Mesenteric fat pad (tissue), 1 donor: ENCODE data around the gene PRRG3. TPM values are rescaled to one million over a fixed set of nuclear protein-coding genes. Genes with fewer than 3 reads are reported as not detected.

Experiments used
- DNase-seq: peaks from one replicate; pipeline ENCODE4 v3.0.0-alpha.2; 2020; ENCODE audit warnings: low spot score
- total RNA-seq: library from RNA; stranded (reverse); fragmentation: NEBNext Ultra II Directional; extraction: Animal tissue kit (Norgen Biotek cat#: 25700); gene quantifications from one replicate; pipeline ENCODE4 v1.2.1, GENCODE V29; 2021
- donor health status: DM: yes; HTN: yes; CAD: no.

The PRRG3 gene
- total RNA-seq, 1 donor from 2014 or later: 0.32 TPM

DNA sequence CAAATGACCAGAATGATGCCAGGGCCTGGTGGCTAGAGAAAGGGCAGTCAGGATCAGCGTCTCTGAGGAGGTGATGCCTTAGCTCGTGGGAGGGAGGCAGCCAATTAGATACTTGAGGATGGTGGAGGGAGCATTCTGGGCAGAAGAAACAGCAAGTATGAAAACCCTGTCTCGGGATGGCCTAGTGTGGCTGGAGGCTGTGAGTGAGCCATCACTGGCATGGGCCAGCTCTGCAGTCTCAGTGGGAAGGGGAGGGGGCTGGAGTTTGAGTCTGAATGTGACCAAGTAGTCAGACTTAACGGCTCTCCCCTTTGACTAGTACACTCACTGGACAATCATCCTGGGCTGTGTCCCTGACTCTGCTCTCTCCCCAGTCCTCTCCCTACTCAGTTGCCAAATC is 46.3 kb downstream of the PRRG3 start:
- peak; percentile 60 for DNase-seq

DNA sequence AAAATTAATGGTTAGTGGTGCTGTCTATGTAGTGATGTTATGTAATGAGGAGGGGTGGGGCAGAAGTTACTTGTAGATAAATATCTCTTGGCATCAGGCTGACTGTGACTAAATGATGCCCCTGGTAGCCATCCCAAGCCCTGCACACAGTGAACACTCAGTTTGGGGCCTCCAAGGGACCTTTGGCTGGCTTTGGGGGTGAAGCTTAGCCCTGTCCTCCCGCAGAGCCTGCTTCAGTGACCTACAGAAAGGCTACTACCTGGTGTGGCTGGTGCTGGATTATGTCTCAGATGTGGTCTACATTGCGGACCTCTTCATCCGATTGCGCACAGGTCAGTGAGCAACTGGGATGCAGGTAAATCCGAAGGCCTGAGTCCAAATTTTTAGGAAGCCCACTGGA is 47.1 kb downstream of the PRRG3 start:
- DNase-seq: peak; percentile 64

DNA sequence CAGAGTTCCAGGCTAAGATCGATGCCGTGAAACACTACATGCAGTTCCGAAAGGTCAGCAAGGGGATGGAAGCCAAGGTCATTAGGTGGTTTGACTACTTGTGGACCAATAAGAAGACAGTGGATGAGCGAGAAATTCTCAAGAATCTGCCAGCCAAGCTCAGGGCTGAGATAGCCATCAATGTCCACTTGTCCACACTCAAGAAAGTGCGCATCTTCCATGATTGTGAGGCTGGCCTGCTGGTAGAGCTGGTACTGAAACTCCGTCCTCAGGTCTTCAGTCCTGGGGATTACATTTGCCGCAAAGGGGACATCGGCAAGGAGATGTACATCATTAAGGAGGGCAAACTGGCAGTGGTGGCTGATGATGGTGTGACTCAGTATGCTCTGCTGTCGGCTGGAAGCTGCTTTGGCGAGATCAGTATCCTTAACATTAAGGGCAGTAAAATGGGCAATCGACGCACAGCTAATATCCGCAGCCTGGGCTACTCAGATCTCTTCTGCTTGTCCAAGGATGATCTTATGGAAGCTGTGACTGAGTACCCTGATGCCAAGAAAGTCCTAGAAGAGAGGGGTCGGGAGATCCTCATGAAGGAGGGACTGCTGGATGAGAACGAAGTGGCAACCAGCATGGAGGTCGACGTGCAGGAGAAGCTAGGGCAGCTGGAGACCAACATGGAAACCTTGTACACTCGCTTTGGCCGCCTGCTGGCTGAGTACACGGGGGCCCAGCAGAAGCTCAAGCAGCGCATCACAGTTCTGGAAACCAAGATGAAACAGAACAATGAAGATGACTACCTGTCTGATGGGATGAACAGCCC is 48.6 kb downstream of the PRRG3 start:
- peak; percentile 77 for DNase-seq

DNA sequence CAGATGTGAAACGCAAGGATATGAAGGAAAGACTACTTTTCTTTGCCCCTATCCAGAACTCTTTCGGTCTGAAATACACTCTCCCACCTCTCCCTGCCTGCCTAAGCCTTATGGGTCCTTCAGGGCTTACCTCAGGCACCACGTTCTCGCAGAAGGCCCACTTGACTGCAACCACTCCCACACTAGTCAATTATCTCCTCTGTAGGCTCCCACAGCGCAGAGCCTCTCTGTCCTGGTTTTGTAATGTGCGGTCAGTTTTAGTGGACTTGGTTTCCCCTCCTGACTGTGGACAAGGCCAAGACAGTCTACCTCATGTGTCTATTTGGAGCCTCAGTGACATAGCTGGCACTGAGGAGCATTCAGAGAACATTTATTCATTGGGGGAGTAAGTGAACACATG is 50.4 kb downstream of the PRRG3 start:
- peak; percentile 41 for DNase-seq

DNA sequence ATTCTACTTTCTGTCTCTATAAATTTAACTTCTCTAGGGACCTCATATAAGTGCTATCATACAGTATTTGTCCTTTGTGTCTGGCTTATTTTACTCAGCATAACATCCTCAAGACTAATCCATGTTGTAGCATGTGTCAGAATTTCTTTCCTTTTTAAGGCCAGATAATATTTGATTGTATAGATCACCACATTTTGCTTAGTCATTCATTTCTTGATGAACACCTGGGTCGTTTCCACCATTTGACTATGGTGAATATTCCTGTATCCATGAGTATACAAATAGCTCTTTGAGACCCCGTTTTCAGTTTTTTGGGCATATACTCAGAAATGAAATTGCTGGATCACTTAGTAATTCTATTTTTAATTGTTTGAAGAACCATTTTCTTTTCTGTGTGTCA is 51.2 kb downstream of the PRRG3 start:
- no peak for DNase-seq

DNA sequence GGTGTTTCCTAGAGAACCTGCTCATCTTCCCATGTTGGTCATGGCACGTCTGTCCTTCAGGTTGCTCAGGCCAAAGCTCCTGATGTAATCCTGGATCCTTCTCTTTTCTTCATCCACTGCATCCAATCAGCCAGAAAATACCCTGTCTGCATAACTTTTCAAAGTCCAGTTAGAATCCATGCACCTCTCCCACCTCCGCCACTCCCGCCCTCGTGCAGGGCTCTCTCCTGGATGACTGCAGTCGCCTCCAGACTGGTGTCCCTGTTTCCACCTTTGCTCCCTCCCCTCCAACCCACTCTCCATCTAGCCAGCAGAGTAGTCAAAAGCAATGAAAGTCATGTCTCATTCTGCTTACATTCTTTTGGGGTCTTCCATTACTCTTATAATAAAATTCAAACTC is 55.3 kb downstream of the PRRG3 start:
- DNase-seq: no peak

DNA sequence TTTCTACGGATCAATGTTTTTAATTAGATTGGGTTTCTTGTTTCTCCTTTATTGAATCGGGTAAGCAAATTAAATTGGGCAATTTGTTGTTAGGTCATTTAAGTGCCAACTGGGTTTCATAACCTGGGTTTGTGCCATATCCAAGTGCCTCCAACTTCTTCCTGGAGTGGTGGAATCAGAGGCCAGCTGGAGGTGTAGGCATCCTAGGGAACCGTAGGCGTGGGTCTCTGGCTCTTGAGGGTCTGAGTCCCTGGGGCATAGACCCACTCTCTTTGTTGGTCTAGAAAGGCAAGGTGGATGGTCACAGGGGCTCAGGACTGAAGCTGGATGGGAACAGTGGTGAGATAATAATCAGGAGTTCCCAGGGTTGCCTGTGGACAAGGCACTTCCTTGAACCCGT is 57.6 kb downstream of the PRRG3 start:
- DNase-seq: no peak

DNA sequence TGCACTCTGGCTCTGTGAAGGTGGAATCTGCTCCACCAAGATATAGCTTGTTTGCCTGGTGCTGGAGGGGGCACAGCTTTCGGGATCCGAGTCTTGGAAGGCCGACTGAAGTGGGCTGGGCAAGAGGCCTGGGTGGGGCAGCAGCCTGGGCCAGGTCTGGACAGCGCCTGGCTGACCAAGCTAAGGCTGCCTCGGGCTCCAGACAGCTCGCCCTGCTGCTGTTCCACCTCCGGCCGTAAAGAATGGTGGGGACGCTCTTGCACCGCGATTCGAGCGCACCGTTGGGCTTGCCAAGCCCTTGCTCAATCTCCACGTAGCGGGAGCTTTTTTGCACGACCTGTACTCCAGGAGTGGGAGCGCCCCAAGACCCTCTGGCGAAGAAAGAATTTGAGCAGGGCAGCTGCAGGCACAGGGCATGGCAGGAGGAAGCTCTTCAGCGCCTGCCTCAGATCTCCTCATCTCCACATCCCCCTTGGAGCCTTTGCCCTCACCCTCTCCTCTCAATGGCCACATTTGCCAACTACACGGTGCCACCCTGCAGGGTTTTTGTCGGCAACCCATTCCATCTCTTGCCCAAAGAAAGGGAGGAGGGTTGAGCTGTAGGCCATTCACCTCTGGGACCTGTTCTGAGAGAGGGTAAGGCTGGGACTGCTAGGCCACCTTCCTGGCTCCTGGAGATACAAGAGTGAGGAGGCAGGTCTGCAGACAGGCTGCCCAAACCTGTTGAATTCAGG is 58.2 kb downstream of the PRRG3 start:
- peak; percentile 55 for DNase-seq

DNA sequence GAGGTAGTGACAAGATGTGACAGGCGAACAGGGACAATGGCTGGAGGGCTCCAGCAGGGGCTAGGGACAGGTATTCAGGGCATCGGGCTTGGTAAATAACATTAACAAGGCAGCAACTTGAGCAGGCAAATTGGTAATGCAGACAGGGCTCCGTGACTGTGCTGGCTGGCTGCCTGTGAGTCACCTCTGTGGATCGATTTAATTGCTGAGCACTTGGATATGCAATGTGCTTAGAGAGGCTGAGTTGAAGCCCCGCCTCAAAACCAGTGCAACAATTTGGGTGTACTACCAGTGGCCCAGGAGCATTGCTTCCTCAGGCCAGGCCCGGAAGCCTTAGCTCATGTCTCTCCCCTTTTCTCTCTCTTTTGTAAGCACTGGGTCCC is 58.8 kb downstream of the PRRG3 start:
- peak; percentile 65 for DNase-seq

DNA sequence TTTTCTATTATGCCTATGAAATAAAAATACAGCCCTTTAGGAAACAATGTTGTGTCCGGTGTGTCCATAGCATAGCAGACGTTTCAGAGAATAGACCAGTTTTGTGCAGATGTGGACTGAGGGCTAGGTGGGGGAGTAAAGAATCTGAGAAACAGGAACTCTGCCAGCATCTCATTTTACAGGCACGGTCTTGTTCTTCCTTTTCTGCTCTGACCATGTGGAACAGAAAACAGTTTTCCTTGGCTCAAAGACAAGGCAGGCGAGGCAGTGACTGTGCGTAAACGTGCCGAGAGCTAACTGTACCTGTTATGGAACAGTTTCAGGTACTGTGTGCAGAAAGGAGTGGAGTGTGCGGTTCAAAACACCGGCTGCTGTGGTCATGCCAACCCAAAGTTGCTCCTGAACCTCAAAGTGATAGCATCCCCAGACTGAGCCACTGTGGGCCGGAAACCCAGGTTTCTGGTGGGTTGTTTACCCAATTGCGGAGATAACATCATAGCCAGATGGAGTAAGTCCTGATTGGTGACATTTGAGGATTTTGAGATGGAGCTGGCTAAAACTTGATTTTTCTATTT is 59.5 kb downstream of the PRRG3 start:
- DNase-seq: peak; percentile 59

Other genes with a start within 250 kb of the PRRG3 start
- not detected for gene PASD1, start 131.8 kb upstream of the PRRG3 start, total RNA-seq
- gene FATE1, start 20.6 kb downstream of the PRRG3 start, total RNA-seq: not detected
- gene CNGA2, start 39.3 kb downstream of the PRRG3 start, total RNA-seq: not detected
- gene MAGEA4, start 217.4 kb downstream of the PRRG3 start, total RNA-seq: not detected